Measurements from ENCODE around the gene ZNF716.

ZNF716 gene

GRCh38 chr7:57424515-57425238 lies 25.3 kb upstream of the ZNF716 start:
- no peaks in the 10 kb centered on the region for H3K36me3 Mint-ChIP-seq (ENCODE audit: low read depth)
- H3K9me3 Mint-ChIP-seq: peaks cover 33% of the 10 kb centered on the region
- no peaks in the 10 kb centered on the region for H3K27me3 Mint-ChIP-seq (ENCODE audit: low read depth)
- no peak overlapping the region for H3K4me3 Mint-ChIP-seq
- no peaks in the 10 kb centered on the region for H3K4me1 Mint-ChIP-seq
- TF ChIP-seq CTCF (IDR thresholded peaks at IDR 0.05; ENCODE audit: unreplicated experiment in 3 of 3): no peak
- no peak overlapping the region for H3K27ac Mint-ChIP-seq

- H3K4me1 Mint-ChIP-seq: no peaks in the 10 kb centered on the region
- peaks cover 35% of the 10 kb centered on the region for H3K9me3 Mint-ChIP-seq
- H3K4me3 Mint-ChIP-seq: no peak overlapping the region
- H3K27me3 Mint-ChIP-seq (ENCODE audit: low read depth): no peaks in the 10 kb centered on the region
- H3K36me3 Mint-ChIP-seq (ENCODE audit: low read depth): no peaks in the 10 kb centered on the region
- TF ChIP-seq CTCF (IDR thresholded peaks at IDR 0.05; ENCODE audit: unreplicated experiment in 3 of 3): no peak
- no peak overlapping the region for H3K27ac Mint-ChIP-seq
Observed at GRCh38 chr7:57425239-57425944, 24.6 kb upstream of the ZNF716 start.

- TF ChIP-seq CTCF (IDR thresholded peaks at IDR 0.05; ENCODE audit: unreplicated experiment in 3 of 3): no peak
- Mint-ChIP-seq H3K27ac (no peak overlapping the region), H3K27me3 (ENCODE audit: low read depth) (no peaks in the 10 kb centered on the region), H3K9me3 (peaks cover 36% of the 10 kb centered on the region), H3K4me1 (no peaks in the 10 kb centered on the region), H3K36me3 (ENCODE audit: low read depth) (no peaks in the 10 kb centered on the region), H3K4me3 (no peak overlapping the region)
Observed at GRCh38 chr7:57425969-57426628, 23.9 kb upstream of the ZNF716 start.

- H3K36me3 Mint-ChIP-seq (ENCODE audit: low read depth): no peaks in the 10 kb centered on the region
- H3K4me1 Mint-ChIP-seq: no peaks in the 10 kb centered on the region
- TF ChIP-seq CTCF (IDR thresholded peaks at IDR 0.05; ENCODE audit: unreplicated experiment in 3 of 3): no peak
- H3K4me3 Mint-ChIP-seq: no peak overlapping the region
- peaks cover 34% of the 10 kb centered on the region for H3K9me3 Mint-ChIP-seq
- H3K27me3 Mint-ChIP-seq (ENCODE audit: low read depth): no peaks in the 10 kb centered on the region
- no peak overlapping the region for H3K27ac Mint-ChIP-seq
Observed at GRCh38 chr7:57426629-57427003, 23.4 kb upstream of the ZNF716 start.

- no peak overlapping the region for H3K27ac Mint-ChIP-seq
- H3K4me1 Mint-ChIP-seq: no peaks in the 10 kb centered on the region
- peaks cover 36% of the 10 kb centered on the region for H3K9me3 Mint-ChIP-seq
- H3K36me3 Mint-ChIP-seq (ENCODE audit: low read depth): no peaks in the 10 kb centered on the region
- TF ChIP-seq CTCF (IDR thresholded peaks at IDR 0.05; ENCODE audit: unreplicated experiment in 3 of 3): no peak
- no peaks in the 10 kb centered on the region for H3K27me3 Mint-ChIP-seq (ENCODE audit: low read depth)
- no peak overlapping the region for H3K4me3 Mint-ChIP-seq
Observed at GRCh38 chr7:57427146-57427545, 22.8 kb upstream of the ZNF716 start.

Measured in nephron (organoid).